HUES48 (cell line): ENCODE results near the gene GPC2.
A peak's percentile ranks its signal among the peaks of the same experiment; 100 is the strongest.
"Not testable (repeated sequence)": the region's sequence is repeated elsewhere in the genome, so short reads cannot be mapped to it uniquely, and the experiment has no call there.

ENCODE experiments used
- H3K27ac ChIP-seq: one replicate; pipeline ENCODE4 v1.7.0; 2013; ENCODE audit warnings: low read depth, low read length, inconsistent platforms
- H3K27me3 ChIP-seq: 2 replicates; pipeline ENCODE4 v1.6.1; 2013; ENCODE audit warnings: mild to moderate bottlenecking, low read length; ENCODE audit not compliant: control insufficient read depth, insufficient read depth
- H3K36me3 ChIP-seq: 2 replicates; pipeline ENCODE4 v1.6.1; 2013; ENCODE audit warnings: low read length; ENCODE audit not compliant: control insufficient read depth, insufficient read depth
- H3K4me1 ChIP-seq: 2 replicates; pipeline ENCODE4 v1.6.1; 2013; ENCODE audit warnings: mild to moderate bottlenecking, low read length; ENCODE audit not compliant: control insufficient read depth, insufficient read depth
- H3K4me3 ChIP-seq: 2 replicates; pipeline ENCODE4 v1.5.1; 2013; ENCODE audit warnings: mild to moderate bottlenecking, low read depth, low read length
- H3K9ac ChIP-seq: 2 replicates; pipeline ENCODE4 v1.6.1; 2013; ENCODE audit warnings: mild to moderate bottlenecking, low read depth, low read length, moderate library complexity
- H3K9me3 ChIP-seq: 2 replicates; pipeline ENCODE4 v1.6.1; 2013; ENCODE audit warnings: low read length; ENCODE audit not compliant: control insufficient read depth, insufficient read depth

GPC2 gene

DNA sequence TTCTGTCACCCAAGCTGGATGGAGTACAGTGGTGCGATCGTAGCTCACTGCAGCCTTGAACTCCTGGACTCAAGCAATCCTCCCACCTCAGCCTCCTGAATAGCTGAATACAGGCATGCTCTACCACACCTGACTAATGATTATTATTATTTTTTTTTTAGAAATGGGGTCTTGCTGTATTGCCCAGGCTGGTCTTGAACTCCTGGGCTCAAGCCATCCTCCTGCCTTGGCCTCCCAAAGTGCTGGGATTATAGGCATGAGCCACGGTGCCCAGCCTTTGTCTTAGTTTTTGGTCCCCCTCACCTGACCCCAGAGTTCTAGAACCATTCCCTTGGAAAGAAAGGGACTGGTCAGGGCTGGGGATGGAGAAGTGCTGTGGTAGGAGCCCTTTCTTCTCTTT is 2.9 kb upstream of the GPC2 start:
- H3K4me1 ChIP-seq, result peaks cover 14% of the 10 kb centered on the region; the same call in 1 of the 2 replicates
- H3K27ac ChIP-seq, H3K36me3 ChIP-seq, H3K9me3 ChIP-seq, H3K9ac ChIP-seq, H3K4me3 ChIP-seq: not testable (repeated sequence)
- H3K27me3 ChIP-seq, result peaks cover 14% of the 10 kb centered on the region

DNA sequence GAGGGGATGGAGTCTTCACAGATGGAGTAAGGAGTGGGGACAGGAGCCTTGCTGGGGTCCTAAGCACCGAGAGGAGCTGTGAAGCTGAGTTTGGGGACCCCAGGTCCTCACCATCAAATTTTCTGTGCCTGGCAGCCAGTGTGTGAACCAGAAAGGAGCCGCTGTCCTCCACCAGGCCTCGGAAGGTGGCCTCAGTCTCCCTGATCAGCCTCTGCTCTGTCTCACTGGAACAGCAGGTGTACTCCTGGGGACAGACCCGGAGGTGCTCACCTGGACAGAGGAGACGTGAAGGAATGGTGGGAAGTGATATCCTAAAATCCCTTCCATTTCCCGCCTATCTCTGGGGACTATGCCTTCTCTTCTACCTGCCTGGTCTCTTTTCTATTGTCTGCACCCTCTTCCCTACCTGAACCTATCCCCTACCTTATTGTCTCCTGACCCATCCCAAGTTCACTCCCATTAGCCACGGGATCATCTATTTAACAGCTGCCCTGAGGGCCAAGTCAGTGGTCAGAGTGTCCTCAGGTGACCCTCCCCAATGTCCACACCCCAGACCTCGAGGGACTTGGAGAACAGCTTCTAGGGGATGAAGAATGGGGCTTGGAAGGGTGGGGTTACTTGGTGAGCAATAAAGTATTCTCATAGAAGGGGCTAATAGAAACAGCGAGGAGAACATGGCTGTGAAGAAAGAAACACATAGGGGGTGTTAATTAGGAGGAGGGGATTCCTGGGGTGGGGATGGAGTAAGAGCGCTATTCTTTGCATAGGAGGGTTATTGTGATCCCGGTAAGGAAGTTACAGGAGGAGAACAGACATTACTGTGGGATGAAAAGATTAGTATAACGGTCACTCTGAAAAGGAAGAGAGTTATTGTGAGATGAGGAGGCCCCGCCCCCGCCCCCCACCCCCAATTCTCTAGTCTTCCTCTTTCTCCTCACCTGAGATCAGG is 811 bp downstream of the GPC2 start:
- peaks cover 22% of the 10 kb centered on the region for H3K36me3 ChIP-seq
- peak overlapping the region; percentile 71 for H3K9ac ChIP-seq
- peaks cover 14% of the 10 kb centered on the region for H3K27me3 ChIP-seq
- H3K4me3 ChIP-seq, result peak overlapping the region; percentile 92
- H3K4me1 ChIP-seq, result peaks cover 8% of the 10 kb centered on the region; the same call in 1 of the 2 replicates
- H3K9me3 ChIP-seq, result no peaks in the 10 kb centered on the region
- H3K27ac ChIP-seq, result peak overlapping the region; percentile 82

DNA sequence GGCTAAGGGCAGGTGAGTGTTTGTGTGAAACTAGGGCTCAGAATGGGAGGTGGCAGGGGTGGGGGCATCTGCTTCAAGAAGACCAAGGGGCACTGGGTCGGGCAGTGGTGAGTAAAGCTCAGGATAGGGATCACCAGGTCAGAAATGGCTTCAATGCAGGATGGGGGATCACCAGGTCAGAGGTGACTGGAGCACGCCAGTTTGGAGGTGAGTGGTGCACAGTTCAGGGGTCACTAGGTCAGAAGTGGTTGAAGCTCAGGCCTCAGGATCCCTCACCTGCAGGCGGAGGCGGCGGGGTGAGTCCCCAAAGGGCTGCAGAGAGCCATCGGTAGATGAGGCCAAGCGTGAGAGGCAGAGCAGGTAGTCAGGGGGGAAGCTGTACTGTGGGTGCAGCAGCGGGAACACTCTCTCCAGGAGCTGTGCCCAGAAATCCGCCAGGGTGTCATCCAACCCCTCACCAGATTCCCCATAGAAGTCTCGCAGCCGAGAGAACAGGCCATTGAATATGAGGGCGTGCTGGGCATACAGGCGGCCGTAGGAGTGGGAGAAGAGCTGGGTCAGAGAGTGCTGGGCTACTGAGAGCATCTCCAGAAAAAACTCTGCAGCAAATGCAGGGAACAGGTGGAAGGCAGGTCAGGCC is 1.8 kb downstream of the GPC2 start:
- peaks cover 13% of the 10 kb centered on the region for H3K4me1 ChIP-seq
- H3K27ac ChIP-seq, result no peak overlapping the region
- H3K9me3 ChIP-seq, result no peaks in the 10 kb centered on the region
- peaks cover 14% of the 10 kb centered on the region for H3K27me3 ChIP-seq
- no peak overlapping the region for H3K9ac ChIP-seq
- peaks cover 22% of the 10 kb centered on the region for H3K36me3 ChIP-seq
- H3K4me3 ChIP-seq, result no peak overlapping the region

DNA sequence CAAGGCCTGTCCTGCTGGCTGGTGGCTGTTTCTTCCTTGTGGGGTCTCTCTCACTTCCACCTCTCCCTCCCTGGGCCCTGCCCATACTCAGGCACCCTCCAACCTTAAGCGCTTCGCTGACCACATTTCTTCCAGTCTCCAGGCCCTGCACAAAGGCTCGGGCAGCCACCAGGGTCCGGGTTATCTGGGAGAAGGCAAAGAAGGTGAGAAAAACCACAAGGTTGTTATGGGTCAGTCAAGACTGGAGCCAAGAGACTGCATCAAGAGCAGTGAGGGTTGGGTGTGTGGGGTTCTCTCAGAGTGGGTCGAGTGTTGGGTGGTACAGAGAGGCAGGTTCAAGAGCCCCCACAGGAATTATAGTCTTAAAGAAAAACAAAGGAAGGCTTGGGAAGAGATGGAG is 2.6 kb downstream of the GPC2 start:
- Histone ChIP-seq H3K27ac (no peak overlapping the region), H3K36me3 (peaks cover 22% of the 10 kb centered on the region), H3K4me3 (no peak overlapping the region), H3K4me1 (peaks cover 18% of the 10 kb centered on the region), H3K27me3 (peaks cover 14% of the 10 kb centered on the region), H3K9me3 (no peaks in the 10 kb centered on the region), H3K9ac (no peak overlapping the region)

DNA sequence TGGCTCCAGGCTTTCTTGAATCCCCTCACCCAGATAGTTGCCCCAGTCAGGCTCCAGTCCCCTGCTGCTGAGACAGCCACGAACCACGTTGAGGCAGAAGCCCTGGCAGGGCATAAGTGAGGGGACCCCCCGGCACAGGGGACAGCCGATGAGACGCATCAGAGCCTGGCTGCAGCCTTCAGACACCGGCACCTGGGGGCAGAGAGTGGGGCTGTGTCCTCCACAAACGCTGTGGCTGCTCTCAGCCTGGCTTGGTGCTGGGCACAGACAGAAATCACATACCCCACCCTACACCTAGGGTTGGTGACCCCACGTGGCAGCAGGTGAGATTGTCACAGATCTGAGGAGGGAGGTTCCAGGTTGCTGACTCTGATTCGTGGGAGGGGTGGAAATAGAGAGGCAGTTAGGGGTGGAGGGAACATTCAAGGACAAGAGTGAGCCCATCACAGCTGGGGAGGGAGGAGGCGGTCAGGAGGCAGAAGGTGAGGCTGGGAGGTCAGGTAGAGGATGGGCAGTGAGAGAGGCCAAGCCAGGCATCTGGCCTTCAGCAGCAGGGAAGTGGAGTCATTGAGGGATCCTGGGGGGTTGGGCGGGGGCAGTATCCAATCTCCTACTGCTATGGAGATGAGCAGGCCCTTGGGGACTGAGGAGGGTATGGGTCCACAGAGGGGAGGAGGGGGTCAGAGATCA is 3.2 kb downstream of the GPC2 start:
- no peak overlapping the region for H3K4me3 ChIP-seq
- peaks cover 22% of the 10 kb centered on the region for H3K4me1 ChIP-seq
- H3K27me3 ChIP-seq, result peaks cover 14% of the 10 kb centered on the region
- peaks cover 22% of the 10 kb centered on the region for H3K36me3 ChIP-seq
- no peak overlapping the region for H3K9ac ChIP-seq
- no peaks in the 10 kb centered on the region for H3K9me3 ChIP-seq
- H3K27ac ChIP-seq, result no peak overlapping the region

DNA sequence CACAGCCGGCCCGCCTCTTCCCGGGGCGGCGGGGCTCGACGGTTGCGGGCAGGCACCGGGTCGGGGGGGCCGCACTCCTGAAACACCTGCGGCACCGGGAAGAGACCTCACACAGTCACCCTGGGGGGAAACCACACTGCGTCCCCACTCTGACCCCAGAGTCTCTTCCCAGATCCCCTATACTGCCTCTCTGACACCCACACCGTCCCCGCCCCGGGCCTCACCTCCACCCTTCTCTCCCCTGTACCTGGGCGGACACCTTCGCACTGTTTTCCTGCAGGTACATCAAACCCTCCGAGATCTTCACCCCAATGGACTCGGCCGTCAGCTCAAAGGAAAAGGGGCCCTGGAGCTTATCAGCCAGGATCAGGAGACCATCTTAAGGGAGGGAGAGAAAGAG is 5.3 kb downstream of the GPC2 start:
- H3K9me3 ChIP-seq, result no peaks in the 10 kb centered on the region
- no peak overlapping the region for H3K9ac ChIP-seq
- H3K4me1 ChIP-seq, result peaks cover 34% of the 10 kb centered on the region
- H3K27me3 ChIP-seq, result peaks cover 9% of the 10 kb centered on the region
- no peak overlapping the region for H3K27ac ChIP-seq
- peaks cover 22% of the 10 kb centered on the region for H3K36me3 ChIP-seq
- H3K4me3 ChIP-seq, result peak overlapping the region; percentile 74

DNA sequence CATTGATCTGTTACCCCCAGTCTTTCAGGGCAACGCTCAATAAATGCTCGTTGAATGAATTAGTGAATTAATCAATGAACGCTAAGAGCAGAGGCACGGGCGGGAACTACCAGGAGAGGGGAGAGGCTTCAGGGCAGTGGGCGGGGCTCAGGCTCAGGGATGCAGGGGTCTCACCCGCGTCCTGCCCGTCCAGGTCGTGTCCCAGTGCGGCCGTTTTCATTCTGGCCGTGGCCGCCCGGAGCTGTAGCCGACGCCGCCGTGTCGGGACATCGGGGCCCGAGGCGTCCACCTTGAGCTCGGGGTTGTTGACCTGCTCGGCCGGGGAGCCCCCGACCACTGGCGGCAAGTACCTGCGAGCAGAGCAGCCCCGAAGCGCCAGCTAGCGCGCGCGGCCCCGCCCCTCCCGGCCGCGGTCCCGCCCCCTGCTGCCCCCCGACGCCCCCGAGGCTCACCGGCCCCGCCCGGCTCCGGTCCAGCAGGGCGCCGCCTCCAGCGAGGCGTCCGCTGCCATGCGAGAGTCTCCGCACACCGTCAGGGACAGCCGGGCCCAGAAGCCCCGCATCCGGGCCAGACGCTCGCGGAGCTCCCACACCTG is 6.0 kb downstream of the GPC2 start:
- Histone ChIP-seq H3K27me3 (peaks cover 15% of the 10 kb centered on the region), H3K27ac (peak overlapping the region; percentile 20), H3K9me3 (no peaks in the 10 kb centered on the region), H3K36me3 (peaks cover 22% of the 10 kb centered on the region), H3K4me1 (peaks cover 33% of the 10 kb centered on the region), H3K9ac (no peak overlapping the region), H3K4me3 (peak overlapping the region; percentile 74)

DNA sequence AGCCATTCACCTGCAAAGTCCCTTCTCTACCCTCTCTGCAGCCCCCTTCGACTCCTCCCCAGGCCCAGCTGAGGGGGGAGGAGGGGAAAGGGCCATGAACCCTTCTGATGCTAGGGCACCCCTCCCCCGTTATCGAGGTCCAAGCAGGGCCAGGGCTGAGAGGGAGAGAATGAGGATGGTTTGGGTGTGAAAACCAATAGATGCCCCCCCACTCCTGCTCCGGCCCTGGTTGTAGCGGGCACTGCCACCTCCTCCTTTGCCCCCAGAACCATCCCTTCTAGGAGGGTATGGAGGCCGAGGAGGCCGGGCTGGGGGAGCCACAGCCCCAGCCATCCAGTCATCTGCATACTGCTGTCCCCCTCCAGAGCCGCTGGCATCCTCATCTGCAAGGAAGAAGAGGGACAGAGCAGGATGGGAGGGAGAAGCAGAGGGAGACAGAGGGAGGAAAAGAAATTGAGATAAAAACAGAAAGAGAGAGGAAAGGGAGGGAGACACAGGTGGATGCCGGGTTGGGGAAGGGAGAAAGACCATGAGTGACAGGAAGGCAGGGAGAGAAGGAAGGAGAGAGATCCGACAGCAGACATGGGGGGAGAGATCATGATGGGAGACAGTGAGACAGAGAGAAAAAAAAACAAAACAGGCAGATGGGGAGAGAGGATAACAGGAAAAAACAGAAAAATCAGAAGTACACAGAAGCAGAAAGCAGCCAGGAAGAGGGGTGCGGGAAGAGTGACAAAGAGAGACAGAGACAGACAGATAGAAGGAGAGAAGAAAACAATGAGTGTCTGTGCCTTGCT is 6.9 kb downstream of the GPC2 start:
- H3K27me3 ChIP-seq, result peaks cover 16% of the 10 kb centered on the region
- H3K4me3 ChIP-seq, result peak overlapping the region; percentile 74; the same call in 1 of the 2 replicates
- peaks cover 18% of the 10 kb centered on the region for H3K36me3 ChIP-seq
- peaks cover 31% of the 10 kb centered on the region for H3K4me1 ChIP-seq
- no peak overlapping the region for H3K9ac ChIP-seq
- H3K9me3 ChIP-seq, result no peaks in the 10 kb centered on the region
- no peak overlapping the region for H3K27ac ChIP-seq

DNA sequence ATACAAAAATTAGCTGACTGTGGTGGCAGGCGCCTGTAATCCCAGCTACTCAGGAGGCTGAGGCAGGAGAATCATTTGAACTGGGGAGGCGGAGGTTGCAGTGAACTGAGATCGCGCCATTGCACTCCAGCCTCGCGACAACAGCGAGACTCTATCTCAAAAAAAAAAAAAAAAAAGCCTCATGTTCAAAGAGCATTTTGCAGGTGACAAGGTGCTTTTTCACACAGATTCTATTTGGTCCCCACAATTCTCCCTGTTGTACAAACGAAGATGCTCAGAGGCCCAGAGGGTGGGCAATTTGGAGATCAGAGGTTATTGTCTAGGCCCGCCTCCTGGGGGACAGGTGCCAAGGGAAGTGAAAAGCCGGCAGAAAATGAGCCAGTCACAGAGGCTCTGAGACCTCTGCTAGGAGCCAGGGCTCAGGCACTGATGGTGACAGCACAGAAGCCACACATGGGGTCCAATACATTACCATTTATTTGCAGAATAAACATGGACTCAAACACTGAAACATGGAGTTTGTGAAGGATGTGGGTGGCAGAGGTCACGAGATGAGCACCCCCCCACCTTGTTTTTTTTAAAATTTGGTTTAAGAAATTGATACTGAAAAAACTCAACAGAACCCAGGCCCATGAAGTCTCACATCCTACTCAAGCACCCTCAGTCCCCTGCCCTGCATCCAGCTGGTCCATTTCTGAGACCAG is 7.9 kb downstream of the GPC2 start:
- Histone ChIP-seq H3K36me3 (peaks cover 8% of the 10 kb centered on the region), H3K9ac (no peak overlapping the region), H3K9me3 (no peaks in the 10 kb centered on the region), H3K27ac (no peak overlapping the region), H3K4me1 (peaks cover 31% of the 10 kb centered on the region), H3K27me3 (peaks cover 16% of the 10 kb centered on the region), H3K4me3 (no peak overlapping the region)

DNA sequence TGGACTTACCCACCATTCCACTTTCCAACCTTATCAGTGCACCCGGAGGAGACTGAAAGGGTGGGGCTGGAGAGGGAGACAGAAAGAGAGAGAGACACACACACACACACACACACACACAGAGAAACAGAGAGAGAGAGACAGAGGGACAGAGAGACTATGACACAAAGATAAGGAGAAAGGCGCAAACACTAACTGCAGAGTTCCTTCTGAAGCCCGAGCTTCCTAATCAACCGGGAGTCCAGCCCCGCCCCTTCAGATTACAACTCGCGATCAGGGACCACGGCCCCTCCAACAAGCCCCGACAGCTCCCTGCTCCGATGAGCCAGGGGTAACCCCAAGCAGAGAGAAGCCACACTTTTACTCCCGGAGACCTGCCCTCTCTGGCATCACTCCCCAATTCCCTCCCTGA is 9.3 kb downstream of the GPC2 start:
- peaks cover 35% of the 10 kb centered on the region for H3K4me1 ChIP-seq
- no peaks in the 10 kb centered on the region for H3K9me3 ChIP-seq
- peak overlapping the region; percentile 71 for H3K4me3 ChIP-seq
- peak overlapping the region; percentile 59 for H3K27ac ChIP-seq
- H3K36me3 ChIP-seq, result no peaks in the 10 kb centered on the region
- peaks cover 16% of the 10 kb centered on the region for H3K27me3 ChIP-seq
- H3K9ac ChIP-seq, result no peak overlapping the region
